HG02852 (cell line): ENCODE data around the gene KANSL1.

Experiments used
- ATAC-seq: cut with Tn5 transposase; IDR thresholded peaks from one replicate; pipeline ENCODE4 v1.9.1; 2021; ENCODE audit warnings: mild to moderate bottlenecking, moderate library complexity; ENCODE audit not compliant: unreplicated experiment

The KANSL1 gene

DNA sequence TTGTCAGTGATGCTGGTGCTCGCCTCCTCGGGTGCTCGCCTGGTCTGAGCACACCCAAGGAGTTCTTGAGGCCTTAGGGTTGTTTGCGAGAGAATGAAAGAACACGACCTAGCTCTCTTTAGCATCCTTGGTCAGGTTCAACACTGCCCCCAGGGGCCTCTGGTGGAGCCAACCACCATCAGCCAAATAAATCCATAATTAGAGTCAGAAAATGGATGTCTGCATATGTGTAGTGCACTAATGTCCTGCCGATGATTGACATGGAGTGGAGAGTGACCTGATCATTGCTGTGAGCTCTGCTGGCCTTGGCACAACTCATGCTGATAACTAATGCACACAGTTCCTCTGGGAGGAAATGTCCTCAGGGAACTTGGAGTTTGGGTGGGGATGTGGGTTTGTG is 202.3 kb downstream of the KANSL1 start:
- no peak for ATAC-seq

DNA sequence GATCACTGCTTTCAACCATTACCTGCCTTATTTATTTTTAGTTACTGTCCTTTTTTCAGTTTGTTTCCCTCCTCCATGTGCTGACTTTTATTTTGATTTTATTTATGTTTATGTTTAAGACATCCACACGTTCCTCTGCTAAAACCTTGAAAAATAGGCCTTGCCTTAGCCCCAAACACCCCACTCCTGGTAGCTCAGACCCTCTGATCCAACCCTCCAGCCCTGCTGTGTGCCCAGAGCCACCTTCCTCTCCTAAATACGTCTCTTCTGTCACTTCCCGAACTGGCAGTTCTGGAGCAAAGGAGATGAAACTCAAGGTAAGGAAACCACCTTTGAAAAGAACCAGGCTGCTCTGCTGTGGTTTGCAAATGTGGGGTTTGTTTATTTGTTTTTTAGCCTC is 203.5 kb downstream of the KANSL1 start:
- ATAC-seq: no peak

DNA sequence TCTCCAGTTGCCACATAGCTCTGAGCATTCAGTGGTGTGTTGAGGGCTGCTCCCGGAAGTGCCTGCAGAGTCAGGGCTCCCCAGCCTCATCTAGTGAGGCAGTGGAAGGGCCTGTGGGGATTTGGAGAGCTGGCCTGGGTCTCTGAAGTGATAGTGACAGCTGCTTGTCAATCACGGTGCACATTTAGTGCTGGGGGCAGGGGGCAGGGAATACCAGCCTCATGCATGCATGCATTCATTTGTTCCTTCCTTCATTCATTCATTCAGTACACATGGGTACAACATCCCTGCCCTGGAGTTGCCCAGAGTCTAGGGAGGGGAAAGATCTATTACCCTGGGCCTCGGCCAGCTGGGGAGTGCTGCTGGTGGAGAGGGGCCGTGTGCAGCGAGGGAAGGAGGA is 205.5 kb downstream of the KANSL1 start:
- ATAC-seq: no peak

DNA sequence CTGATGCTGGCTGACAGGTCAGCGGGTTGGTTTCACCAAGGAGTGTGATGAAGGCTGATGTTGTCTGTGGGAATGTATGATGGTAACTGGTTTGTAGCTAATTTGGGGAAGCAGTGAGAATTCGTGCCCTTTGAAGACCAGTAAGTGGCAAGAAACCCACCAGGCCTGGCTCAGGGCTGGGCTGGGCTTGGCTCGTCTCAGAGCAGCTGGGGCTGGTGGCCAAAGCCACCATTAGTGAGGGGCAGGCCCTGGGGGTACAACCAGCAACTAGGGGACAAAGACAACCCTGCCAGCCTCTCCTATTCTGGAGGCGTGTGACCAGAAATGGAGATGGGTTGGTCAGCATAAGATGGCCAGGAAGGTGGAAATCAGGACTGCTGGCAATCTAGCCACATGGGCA is 207.2 kb downstream of the KANSL1 start:
- no peak for ATAC-seq

DNA sequence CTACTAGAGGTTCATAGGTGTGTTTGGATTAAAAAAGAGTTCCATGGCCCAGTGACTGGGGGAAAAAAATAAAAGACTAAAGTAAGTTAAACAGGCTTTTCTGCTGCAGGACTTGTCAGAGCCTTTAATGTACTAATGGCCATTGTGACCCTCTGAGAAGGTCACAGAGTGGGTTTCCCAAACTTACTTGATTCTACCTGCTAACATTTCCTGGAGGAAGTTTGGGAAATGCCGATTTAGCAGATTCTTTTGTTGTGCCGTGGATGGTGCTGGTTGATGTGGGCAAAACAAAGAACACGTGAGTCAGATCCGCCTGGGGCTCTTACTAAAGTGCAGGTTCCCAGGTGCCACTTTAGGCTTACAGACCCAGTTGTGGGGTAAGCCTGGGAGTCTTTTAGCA is 207.8 kb downstream of the KANSL1 start:
- no peak for ATAC-seq

DNA sequence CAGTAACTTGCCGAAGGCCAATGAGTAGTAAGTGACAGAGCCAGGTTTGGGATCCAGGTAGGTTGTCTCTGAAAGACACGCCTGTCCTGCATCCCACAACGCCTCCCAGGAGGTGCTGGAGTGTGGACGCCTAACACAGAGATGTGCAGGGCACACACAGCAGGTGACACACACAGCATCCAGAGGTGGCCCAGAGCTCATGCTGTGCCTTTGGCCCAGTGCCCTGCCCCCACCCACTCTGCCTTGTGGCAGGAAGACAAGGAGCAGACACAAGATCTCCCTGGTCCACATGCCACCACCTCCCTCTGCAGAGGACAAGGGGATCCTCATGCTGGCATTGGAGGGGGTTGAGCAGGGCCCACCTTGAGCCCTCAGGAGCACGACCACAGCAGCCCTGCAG is 208.9 kb downstream of the KANSL1 start:
- no peak for ATAC-seq

DNA sequence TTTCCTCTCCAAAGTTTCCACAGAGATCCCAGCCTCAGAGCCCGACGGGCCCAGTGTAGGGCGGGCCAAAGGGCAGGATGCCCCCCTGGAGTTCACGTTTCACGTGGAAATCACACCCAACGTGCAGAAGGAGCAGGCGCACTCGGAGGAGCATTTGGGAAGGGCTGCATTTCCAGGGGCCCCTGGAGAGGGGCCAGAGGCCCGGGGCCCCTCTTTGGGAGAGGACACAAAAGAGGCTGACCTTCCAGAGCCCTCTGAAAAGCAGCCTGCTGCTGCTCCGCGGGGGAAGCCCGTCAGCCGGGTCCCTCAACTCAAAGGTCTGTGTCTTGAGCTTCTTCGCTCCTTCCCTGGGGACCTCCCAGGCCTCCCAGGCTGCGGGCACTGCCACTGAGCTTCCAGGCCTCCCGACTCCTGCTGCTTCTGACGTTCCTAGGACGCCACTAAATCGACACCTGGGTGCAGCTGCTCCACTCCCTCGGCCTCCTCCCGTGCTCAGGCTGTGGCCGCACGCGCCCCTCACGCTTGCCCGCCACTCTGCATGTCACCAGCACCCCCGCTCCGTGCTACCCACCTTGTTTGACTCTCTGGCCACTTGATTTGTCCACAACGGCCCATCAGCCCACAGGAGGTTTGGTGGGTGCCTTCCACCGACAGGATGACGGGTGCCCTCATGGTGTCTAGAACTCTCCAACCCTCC is 209.5 kb downstream of the KANSL1 start:
- ATAC-seq: no peak

DNA sequence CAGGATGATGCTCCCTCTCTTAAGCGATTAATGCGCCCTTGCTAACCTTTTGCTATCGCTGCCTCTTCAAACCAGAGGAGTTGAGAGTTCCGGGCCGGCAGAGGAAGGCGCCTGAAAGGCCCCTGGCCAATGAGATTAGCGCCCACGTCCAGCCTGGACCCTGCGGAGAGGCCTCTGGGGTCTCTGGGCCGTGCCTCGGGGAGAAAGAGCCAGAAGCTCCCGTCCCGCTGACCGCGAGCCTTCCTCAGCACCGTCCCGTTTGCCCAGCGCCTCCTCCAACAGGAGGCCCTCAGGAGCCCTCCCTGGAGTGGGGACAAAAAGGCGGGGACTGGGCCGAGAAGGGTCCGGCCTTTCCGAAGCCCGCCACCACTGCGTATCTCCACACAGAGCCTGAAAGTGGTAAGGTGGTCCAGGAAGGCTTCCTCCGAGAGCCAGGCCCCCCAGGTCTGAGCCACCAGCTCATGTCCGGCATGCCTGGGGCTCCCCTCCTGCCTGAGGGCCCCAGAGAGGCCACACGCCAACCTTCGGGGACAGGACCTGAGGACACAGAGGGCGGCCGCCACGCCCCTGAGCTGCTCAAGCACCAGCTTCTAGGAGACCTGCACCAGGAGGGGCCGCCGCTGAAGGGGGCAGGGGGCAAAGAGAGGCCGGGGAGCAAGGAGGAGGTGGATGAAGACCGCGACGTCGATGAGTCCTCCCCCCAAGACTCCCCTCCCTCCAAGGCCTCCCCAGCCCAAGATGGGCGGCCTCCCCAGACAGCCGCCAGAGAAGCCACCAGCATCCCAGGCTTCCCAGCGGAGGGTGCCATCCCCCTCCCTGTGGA is 210.2 kb downstream of the KANSL1 start:
- no peak for ATAC-seq

DNA sequence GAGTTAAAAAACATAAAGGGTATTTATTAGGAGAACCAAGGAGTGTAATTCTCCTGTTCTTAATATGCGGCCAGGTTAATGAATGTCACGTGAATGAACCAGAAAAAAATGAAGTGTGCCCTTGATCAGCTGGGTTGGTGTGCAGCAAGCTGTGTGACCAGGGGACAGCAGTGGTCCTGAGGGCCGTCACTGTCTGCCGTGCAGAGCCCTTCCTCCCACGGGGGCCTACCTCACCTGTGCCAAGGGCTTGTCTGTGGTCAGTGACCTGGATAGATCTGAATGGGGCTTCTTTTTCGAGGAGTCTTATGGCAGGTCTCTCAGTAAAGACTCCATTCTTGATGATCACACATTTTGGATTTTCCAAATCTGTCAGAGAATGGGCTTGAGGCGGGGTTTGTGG is 211.9 kb downstream of the KANSL1 start:
- ATAC-seq: no peak

DNA sequence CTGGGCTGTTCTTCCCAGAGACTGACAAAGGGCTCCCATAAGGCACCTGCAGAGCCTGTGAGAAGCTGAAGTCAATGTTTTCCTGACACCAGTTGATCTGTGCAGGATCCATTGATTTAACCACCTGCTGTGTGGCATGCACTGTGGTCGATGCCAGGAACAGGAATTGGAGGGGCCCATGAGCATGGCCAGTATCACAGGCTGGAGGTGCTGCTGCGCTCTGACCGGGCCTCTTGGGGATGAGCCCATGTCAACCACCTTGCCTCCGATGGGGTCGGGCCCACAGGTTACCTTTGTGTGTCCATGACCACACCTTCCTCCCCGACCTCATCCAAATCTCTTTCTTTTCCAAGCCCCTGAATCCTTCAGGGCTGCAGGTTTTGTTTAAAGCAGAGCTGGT is 212.4 kb downstream of the KANSL1 start:
- ATAC-seq: no peak
